K562 (cell line): ENCODE data around the gene IL37. TPM values are rescaled to one million over a fixed set of nuclear protein-coding genes. Genes with fewer than 3 reads are reported as not detected.

Experiments
- ATAC-seq: fragments of 200-7000 bp; cut with Tn5 transposase; 3 replicates; pipeline ENCODE4 v1.9.1; 2020; ENCODE audit warnings: moderate library complexity
- BruUV-seq: library from RNA; stranded (reverse); fragments of 400-500 nt; replicated peaks from 2 replicates; lab custom pipeline; 2021; lab: Mats Ljungman, UMichigan
- CTCF ChIA-PET: fragments of 300-600 bp; formaldehyde crosslinking; extraction: SDS; loops from one replicate; lab custom pipeline; 2021; ENCODE audit warnings: low intra/inter-chr PET ratio; lab: Yijun Ruan, JAX
- POLR2A ChIA-PET: fragments of 300-600, 350-650 bp; sonication (Branson Sonifier 250); formaldehyde crosslinking; extraction: SDS; loops from one replicate; lab custom pipeline; 2021; ENCODE audit warnings: antibody characterized with exemption, inconsistent platforms; lab: Yijun Ruan, JAX
- DNase-seq, 4 experiments: peaks; one replicate each; pipeline versions ENCODE4 v3.0.0 to v3.0.0-alpha.2; 2011 to 2018; ENCODE audit warnings: low spot score in 3 of 4, mixed read lengths in 3 of 4; ENCODE audit errors: extremely low read depth in 1 of 4
- FAIRE-seq: peaks from 2 replicates; lab custom pipeline; 2011; peaks lifted over from hg19 to GRCh38; lab: Jason Lieb, UNC
- H2AFZ ChIP-seq: 2 replicates; pipeline ENCODE4 v1.6.0; 2011; ENCODE audit warnings: low read depth, low read length, control low read depth, inconsistent platforms
- H3K27ac ChIP-seq: fragments of 200-600 bp; 3 replicates; pipeline ENCODE4 v1.8.0; 2011; ENCODE audit warnings: low read depth, mild to moderate bottlenecking, control low read depth, inconsistent platforms, low read length, moderate library complexity, mixed read lengths; ENCODE audit errors: extremely low read depth
- H3K27me3 ChIP-seq, 2 experiments: fragments of 300-600 bp in 1 of 2; 2 replicates in 1 of 2; 3 replicates in 1 of 2; pipeline versions ENCODE4 v1.6.0 to v1.8.0; 2011; ENCODE audit warnings: inconsistent platforms in 2 of 2, low read length in 2 of 2, mild to moderate bottlenecking in 1 of 2, mixed read lengths in 1 of 2, moderate library complexity in 1 of 2; ENCODE audit not compliant: control insufficient read depth in 2 of 2, insufficient read depth in 2 of 2
- H3K36me3 ChIP-seq: fragments of 300-600 bp; 3 replicates; pipeline ENCODE4 v1.8.0; 2011; ENCODE audit warnings: mild to moderate bottlenecking, low read length, inconsistent platforms; ENCODE audit not compliant: control insufficient read depth, insufficient read depth
- H3K4me1 ChIP-seq, 2 experiments: fragments of 200-600 bp in 1 of 2; replicated peaks in 1 of 2; 2 replicates in 1 of 2; 3 replicates in 1 of 2; pipeline versions ENCODE4 v1.5.1 to v1.8.0; 2011; ENCODE audit warnings: inconsistent platforms in 2 of 2, low read length in 2 of 2, mild to moderate bottlenecking in 1 of 2, mixed read lengths in 1 of 2, moderate library complexity in 1 of 2; ENCODE audit not compliant: control insufficient read depth in 2 of 2, insufficient read depth in 2 of 2
- H3K4me2 ChIP-seq: 2 replicates; pipeline ENCODE4 v1.6.1; 2011; ENCODE audit warnings: low read length, control low read depth, inconsistent platforms, mixed read lengths; ENCODE audit not compliant: insufficient read depth
- H3K4me3 ChIP-seq: fragments of 200-600 bp; sonication (generic), shearing (Covaris generic); 2 replicates; pipeline ENCODE4 v1.5.1; 2016; ENCODE audit warnings: control low read depth, inconsistent platforms
- H3K79me2 ChIP-seq: fragments of 200-600 bp; 3 replicates; pipeline ENCODE4 v1.8.0; 2011; ENCODE audit warnings: low read length, inconsistent platforms; ENCODE audit not compliant: control insufficient read depth, insufficient read depth
- H3K9ac ChIP-seq, 2 experiments: 2 replicates each; pipeline versions ENCODE4 v1.6.0 to v1.6.1; 2011; ENCODE audit warnings: low read depth in 2 of 2, low read length in 2 of 2, control low read depth in 1 of 2, inconsistent platforms in 1 of 2, mild to moderate bottlenecking in 1 of 2, mixed read lengths in 1 of 2; ENCODE audit not compliant: insufficient read depth in 1 of 2
- H3K9me1 ChIP-seq: one replicate; pipeline ENCODE4 v1.6.0; 2011; ENCODE audit warnings: inconsistent platforms, mild to moderate bottlenecking, low read length, moderate library complexity; ENCODE audit not compliant: control insufficient read depth, insufficient read depth
- H3K9me3 ChIP-seq: replicated peaks from 2 replicates; pipeline ENCODE4 v1.5.1; 2011; ENCODE audit warnings: low read depth, low read length, inconsistent platforms; ENCODE audit not compliant: control insufficient read depth, insufficient read depth
- H4K20me1 ChIP-seq: replicated peaks from 2 replicates; pipeline ENCODE4 v1.6.1; 2011; ENCODE audit warnings: low read length, inconsistent platforms, mixed read lengths; ENCODE audit not compliant: control insufficient read depth, insufficient read depth
- AFF1 ChIP-seq, 2 experiments: fragments of 450-650 bp; IDR thresholded peaks; 2 replicates each; pipeline ENCODE4 v1.6.1; 2018; ENCODE audit warnings: mild to moderate bottlenecking in 2 of 2, low read depth in 1 of 2; ENCODE audit not compliant: partially characterized antibody in 2 of 2
- CBFA2T3 ChIP-seq: fragments of 450-650 bp; IDR thresholded peaks from 2 replicates; pipeline ENCODE4 v1.6.1; 2017
- DMBX1 ChIP-seq: fragments of 250-450 bp; sonication (Bioruptor Pico); IDR thresholded peaks from 2 replicates; pipeline ENCODE4 v1.8.0; 2022; ENCODE audit warnings: inconsistent platforms, mild to moderate bottlenecking, moderate library complexity, borderline replicate concordance
- HNRNPH1 ChIP-seq: fragments of 200-400 bp; formaldehyde crosslinking; optimal IDR thresholded peaks from 2 replicates; pipeline ENCODE3; 2017; ENCODE audit warnings: low read depth, mild to moderate bottlenecking, low read length, moderate library complexity
- MECOM ChIP-seq: fragments of 250-450 bp; sonication (Bioruptor Pico); IDR thresholded peaks from 2 replicates; pipeline ENCODE4 v1.8.0; 2022; ENCODE audit warnings: inconsistent platforms
- NRF1 ChIP-seq, 2 experiments: fragments of 450-650 bp; IDR thresholded peaks in 1 of 2; conservative IDR thresholded peaks in 1 of 2; 2 replicates each; pipeline ENCODE4 v1.6.1; 2014; ENCODE audit warnings: mild to moderate bottlenecking in 2 of 2
- ZC3H11A ChIP-seq: IDR thresholded peaks from 2 replicates; pipeline ENCODE4 v1.6.1; 2012; ENCODE audit warnings: low read depth, low read length, improper control_type of control experiment
- ZFPM2 ChIP-seq: fragments of 250-450 bp; sonication (Bioruptor Pico); IDR thresholded peaks from 2 replicates; pipeline ENCODE4 v1.5.1; 2022; ENCODE audit warnings: mild to moderate bottlenecking
- ZFX ChIP-seq: sonication (generic); formaldehyde crosslinking; IDR thresholded peaks from 2 replicates; pipeline ENCODE4 v1.8.0; 2022; ENCODE audit warnings: mild to moderate bottlenecking, missing genetic modification reagents, moderate library complexity
- WGBS: fragments of 100-300 bp; shearing (Covaris generic); methylation state at CpG from one replicate; pipeline ENCODE4 v1.1.6; 2016; ENCODE audit warnings: low coverage, mixed read lengths; ENCODE audit not compliant: insufficient coverage; ENCODE audit errors: missing lambda C conversion rate; 5-methylcytosine and 5-hydroxymethylcytosine counted together
- in situ Hi-C: fragments of 300-500 bp; cut with MboI; formaldehyde crosslinking; loops from 4 replicates; pipeline ENCODE4 v1.15.0; 2018; ENCODE audit warnings: inconsistent platforms, mixed read lengths
- intact Hi-C: fragments of 100-400 bp; cut with micrococcal nuclease; formaldehyde crosslinking; loops from 2 replicates; pipeline ENCODE4 v1.14.2; 2022
- polyA plus RNA-seq, 8 experiments: library from polyadenylated mRNA; depleted of rRNA in 4 of 8; stranded (reverse) in 5 of 8; unstranded in 3 of 8; fragments of >200 nt; fragmentation: Nextera tagmentation in 2 of 8; fragmentation: Illumina TruSeq in 1 of 8; extraction: Ambion mirVana in 2 of 8; extraction: Trizol in 1 of 8; gene quantifications; 2 replicates each; pipeline versions ENCODE4 v1.2.1 to v1.2.3, GENCODE V29; 2011 to 2014; ENCODE audit warnings: inconsistent platforms in 1 of 8, missing spikeins in 1 of 8
- total RNA-seq, 7 experiments: library from RNA; depleted of rRNA in 6 of 7; stranded (reverse); fragments of >200 nt in 6 of 7; fragmentation: Illumina TruSeq in 2 of 7; extraction: Trizol in 2 of 7; gene quantifications; 2 replicates each; pipeline versions ENCODE4 v1.2.1 to v1.2.3, GENCODE V29; 2011 to 2021; ENCODE audit warnings: low replicate concordance in 1 of 7
- TF ChIP-seq, protein P1 (sequence below): fragments of 250-450 bp; sonication (Bioruptor Pico); IDR thresholded peaks from 2 replicates; pipeline ENCODE4 v1.8.0; 2021; ENCODE audit warnings: borderline replicate concordance, mild to moderate bottlenecking, moderate library complexity; ENCODE audit not compliant: poor library complexity, severe bottlenecking

The IL37 gene
- total and polyA plus RNA-seq, 9 of the 15 experiments (the other 6 are each of a cell fraction or from before 2014, with no cell fraction given), result not detected

DNA sequence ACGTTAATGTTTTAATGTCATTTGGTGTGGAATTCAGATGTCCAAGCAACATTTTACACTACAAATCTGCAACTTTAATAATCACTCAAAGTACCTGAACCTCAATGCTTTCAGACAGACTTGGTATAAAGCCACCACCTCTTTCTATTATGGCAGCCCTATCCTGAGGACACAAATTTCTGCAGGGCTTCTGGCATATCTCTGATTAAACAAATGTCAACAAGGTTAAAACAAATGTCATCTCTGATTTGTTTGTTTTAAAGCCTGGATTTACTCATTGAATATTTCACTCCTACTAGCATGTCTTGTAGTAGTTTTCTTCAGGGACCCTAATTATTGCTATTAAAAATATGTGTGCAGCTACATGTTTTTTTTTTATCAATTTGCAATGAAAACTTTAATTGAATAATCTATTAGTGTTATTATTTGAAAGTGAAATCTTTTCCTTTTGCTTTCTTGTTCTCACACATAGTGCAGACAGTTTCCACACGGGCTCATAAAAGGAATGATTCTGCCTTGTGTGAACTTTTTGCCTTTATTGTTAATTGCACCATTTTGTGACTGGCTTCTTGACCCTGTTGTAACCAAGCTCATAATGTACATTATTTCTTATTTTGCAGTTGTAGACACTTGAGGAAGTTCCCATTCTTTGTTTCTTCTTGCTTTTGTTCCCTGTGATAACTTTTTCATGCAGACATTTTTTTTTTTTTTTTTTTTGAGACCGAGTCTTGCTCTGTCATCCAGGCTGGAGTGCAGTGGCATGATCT is 30.1 kb downstream of the IL37 start:
- Histone ChIP-seq H3K4me2 (no peak overlapping the region), H3K9ac (no peak overlapping the region), H3K4me3 (no peak overlapping the region), H3K36me3 (no peaks in the 10 kb centered on the region)
- DNase-seq, result no peak
- no TSS peak for BruUV-seq
- CTCF ChIA-PET, result interaction anchor here (0.7 to 1.6 kb wide), 5 partner anchors 191 to 681 kb away, joined by 3 to 12 read pairs (median 4); no protein-coding TSS in a partner anchor
- FAIRE-seq, result no peak
- in situ Hi-C loops, result no loop called here
- TF ChIP-seq CBFA2T3 (no peak), NRF1 (conservative IDR thresholded peaks at IDR 0.05 in 1 of 2, IDR thresholded peaks at IDR 0.05 in 1 of 2) (no peak), ZC3H11A (no peak), DMBX1 (CRISPR knock-in tag) (no peak), MECOM (no peak), ZFPM2 (no peak), HNRNPH1 (no peak), ZFX (no peak), AFF1 (IDR thresholded peaks at IDR 0.05; ENCODE audit: low read depth in 1 of 2, partially characterized antibody in 2 of 2) (no peak)
- TF ChIP-seq, protein P1, sequence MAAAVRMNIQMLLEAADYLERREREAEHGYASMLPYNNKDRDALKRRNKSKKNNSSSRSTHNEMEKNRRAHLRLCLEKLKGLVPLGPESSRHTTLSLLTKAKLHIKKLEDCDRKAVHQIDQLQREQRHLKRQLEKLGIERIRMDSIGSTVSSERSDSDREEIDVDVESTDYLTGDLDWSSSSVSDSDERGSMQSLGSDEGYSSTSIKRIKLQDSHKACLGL (CRISPR knock-in tag), result no peak
- TF ChIP-seq, all 486 proteins: peak for 0
- Histone ChIP-seq H2AFZ (no peak overlapping the region), H3K4me1 (peaks cover 0 to 9% of the 10 kb centered on the region in 2 experiments; a peak in 2 of 5 replicates), H3K27me3 (no peaks in the 10 kb centered on the region), H4K20me1 (no peaks in the 10 kb centered on the region), H3K79me2 (no peaks in the 10 kb centered on the region), H3K27ac (no peak overlapping the region), H3K9me3 (no peaks in the 10 kb centered on the region), H3K9me1 (no peaks in the 10 kb centered on the region)
- no peak for ATAC-seq
- POLR2A ChIA-PET, result interaction anchor here (0.6 to 1.5 kb wide), 7 partner anchors 15 to 296 kb away, joined by 3 to 11 read pairs (median 4); partner anchors contain the start of gene SLC20A1
- 13% methylated on average over 2 of the region's 3 CpGs for WGBS
- intact Hi-C loops, result loop anchor here (1.0 to 5.0 kb wide), 5 partner anchors 54 to 339 kb away; no protein-coding TSS in a partner anchor
